GM18520 (cell line): Measurements from ENCODE around the gene ZNF641.
"Not testable (repeated sequence)": the region's sequence is repeated elsewhere in the genome, so short reads cannot be mapped to it uniquely, and the experiment has no call there.

Experiments
- ATAC-seq: cut with Tn5 transposase; IDR thresholded peaks from one replicate; pipeline ENCODE4 v1.9.1; 2021; ENCODE audit not compliant: unreplicated experiment

ZNF641 gene

DNA sequence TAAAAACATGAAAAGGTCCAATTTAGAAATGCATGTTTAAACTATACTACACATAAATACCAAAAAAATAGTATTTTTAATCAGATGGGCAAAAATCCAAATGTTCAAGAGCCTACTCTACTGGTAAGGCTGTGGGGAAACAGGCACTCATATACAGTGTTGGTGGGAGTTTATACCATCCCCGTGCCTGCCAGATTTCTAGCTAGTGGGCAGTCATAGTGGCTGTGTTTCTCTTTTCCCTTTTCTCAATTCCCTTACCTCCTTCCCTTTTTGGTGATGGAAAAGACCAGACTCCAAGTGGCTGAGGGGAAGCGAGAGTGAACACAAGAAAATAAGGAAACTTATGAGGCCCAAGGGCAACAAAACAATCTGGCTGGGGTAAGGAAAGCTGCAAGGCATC is 14.7 kb downstream of the ZNF641 start:
- ATAC-seq, result no peak

DNA sequence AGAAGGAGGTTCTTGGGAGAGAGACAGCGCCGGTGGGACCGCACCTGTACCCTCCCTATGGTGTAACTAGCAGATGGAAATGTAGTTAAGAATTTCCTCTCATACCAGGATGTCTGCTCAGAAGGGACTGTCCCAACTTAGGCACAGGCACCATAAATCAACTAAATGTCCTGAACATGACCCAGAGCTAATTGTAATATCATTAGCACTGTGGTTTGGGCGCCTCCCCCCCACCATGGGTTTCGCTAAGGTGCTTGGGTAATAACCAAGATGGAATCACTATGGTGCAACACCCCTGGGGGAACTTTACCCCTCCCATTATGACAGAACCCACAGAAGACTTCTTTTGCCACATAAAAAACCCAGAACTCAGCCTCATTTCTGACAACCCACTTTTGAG is 15.9 kb downstream of the ZNF641 start:
- ATAC-seq, result no peak

- ATAC-seq, result not testable (repeated sequence)
Measured at GRCh38 chr12:48333680-48334079, 17.0 kb downstream of the ZNF641 start.

- no peak for ATAC-seq
Measured at GRCh38 chr12:48331399-48331798, 19.3 kb downstream of the ZNF641 start.

DNA sequence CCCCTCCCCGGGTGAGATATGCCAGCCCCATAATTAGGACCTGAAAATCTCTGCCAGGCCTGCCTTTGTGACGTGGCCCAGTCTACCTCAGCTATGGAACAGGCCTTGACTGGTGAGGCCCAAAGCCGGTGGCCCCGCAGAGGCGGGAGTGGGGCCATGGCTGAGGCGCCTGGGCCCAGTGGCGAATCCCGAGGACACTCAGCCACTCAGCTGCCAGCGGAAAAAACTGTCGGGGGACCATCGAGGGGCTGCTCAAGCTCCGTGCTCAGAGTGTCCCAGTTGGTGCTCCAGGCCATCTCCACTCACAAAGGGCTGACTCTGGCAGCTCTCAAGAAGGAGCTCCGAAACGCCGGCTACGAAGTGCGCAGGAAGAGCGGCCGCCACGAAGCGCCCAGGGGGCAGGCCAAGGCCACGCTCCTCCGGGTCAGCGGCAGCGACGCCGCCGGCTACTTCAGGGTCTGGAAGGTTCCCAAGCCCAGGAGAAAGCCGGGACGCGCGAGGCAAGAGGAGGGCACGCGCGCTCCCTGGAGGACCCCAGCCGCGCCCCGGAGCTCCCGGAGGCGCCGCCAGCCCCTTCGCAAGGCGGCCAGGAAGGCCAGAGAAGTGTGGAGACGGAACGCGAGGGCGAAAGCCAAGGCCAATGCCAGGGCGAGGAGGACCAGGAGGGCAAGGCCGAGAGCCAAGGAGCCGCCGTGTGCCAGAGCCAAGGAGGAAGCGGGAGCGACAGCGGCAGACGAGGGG is 21.4 kb downstream of the ZNF641 start:
- no peak for ATAC-seq

DNA sequence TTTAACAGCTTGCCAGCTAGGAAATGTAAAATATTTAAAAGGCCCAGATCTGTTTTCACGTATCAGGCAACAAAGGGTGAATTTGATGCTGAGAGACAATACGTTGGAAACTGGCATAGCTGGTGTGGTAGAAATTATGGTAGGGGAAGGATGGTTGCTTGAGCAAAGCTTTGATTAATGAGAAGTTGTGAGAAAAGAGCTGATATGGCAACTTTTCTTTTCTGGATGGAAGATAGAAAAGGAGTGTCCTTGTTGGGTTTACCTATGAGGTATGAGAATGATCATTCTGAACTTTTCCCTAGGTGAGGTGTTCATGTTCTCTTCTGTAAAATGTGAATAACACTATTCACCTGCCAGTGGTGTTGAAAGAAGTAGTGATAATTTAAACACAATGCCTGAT is 34.2 kb downstream of the ZNF641 start:
- ATAC-seq, result no peak

GRCh38 chr12:48311313-48311712 is 39.4 kb downstream of the ZNF641 start:
- no peak for ATAC-seq

GRCh38 chr12:48307269-48307668 is 43.5 kb downstream of the ZNF641 start:
- ATAC-seq, result no peak

- ATAC-seq, result no peak
Measured at GRCh38 chr12:48305190-48305589, 45.5 kb downstream of the ZNF641 start.

DNA sequence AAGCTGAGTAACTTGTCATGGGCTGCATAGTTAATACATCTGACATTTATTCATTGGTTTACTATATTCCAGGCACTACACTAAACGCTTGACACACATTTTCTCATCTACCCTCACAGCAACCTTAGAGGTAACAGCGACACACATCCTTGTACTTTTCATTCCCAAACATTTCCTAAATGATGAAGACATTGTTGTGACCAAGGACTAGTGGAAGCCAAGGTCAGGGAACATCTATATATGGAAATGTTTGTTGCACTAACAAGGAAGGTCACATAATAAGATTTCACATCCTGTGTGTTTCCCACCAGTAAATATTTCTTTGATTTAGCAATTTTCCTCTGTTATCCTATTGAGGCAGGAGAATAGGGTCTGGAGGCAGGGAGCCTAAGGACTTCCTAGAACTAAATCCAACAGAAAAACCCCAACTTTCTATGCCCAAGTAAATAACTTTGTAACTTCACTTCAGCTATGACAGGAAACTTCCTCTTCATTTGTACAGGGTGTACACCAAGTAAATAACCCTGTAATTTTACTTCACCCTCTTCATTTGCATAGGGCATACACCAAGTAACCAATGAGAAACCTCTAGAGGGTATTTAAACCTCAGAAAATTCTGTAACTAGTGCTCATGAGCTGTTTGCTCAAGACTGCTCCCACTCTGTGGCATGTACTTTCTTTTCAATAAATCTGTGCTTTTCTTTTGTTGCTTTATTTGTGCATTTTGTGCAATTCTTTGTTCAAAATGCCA is 48.4 kb downstream of the ZNF641 start:
- no peak for ATAC-seq

DNA sequence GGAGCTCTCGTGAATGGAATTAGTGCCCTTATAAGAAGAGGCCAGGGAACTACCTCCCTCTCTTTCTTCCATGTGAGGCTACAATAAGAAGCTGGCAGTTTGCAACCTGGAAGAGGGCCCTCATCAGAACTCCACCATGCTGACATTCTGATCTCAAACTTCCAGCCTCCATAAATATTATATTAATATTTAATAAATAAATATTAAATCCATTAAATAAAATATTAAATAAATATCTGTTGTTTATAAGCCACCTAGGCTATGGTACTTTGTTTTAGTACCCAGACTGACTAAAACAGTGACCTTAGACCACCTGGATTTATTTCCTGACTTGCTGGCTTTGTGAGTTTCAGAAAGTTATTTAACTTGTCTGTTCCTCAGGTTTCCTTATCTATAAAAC is 49.9 kb downstream of the ZNF641 start:
- no peak for ATAC-seq

- no peak for ATAC-seq
Measured at GRCh38 chr12:48296586-48297282, 54.0 kb downstream of the ZNF641 start.

DNA sequence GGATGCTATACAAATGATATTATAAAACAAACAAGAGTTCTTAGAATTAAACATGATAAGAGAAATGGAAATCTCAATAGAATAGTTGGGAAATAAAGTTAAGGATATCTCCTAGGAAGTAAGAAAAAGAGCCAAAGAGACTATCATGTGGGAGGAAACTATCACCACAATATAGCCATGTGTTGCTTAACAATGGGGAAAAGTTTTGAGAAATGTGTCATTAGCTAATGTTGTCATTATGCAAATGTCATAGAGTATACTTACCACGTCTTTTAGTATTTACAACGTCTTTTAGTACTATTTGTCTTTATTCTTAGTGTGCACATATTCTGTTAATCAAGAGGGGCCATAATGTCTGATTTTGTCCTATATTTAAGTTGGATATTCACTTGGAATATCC is 58.7 kb downstream of the ZNF641 start:
- ATAC-seq, result no peak

- ATAC-seq, result no peak
Measured at GRCh38 chr12:48291511-48291910, 59.2 kb downstream of the ZNF641 start.

DNA sequence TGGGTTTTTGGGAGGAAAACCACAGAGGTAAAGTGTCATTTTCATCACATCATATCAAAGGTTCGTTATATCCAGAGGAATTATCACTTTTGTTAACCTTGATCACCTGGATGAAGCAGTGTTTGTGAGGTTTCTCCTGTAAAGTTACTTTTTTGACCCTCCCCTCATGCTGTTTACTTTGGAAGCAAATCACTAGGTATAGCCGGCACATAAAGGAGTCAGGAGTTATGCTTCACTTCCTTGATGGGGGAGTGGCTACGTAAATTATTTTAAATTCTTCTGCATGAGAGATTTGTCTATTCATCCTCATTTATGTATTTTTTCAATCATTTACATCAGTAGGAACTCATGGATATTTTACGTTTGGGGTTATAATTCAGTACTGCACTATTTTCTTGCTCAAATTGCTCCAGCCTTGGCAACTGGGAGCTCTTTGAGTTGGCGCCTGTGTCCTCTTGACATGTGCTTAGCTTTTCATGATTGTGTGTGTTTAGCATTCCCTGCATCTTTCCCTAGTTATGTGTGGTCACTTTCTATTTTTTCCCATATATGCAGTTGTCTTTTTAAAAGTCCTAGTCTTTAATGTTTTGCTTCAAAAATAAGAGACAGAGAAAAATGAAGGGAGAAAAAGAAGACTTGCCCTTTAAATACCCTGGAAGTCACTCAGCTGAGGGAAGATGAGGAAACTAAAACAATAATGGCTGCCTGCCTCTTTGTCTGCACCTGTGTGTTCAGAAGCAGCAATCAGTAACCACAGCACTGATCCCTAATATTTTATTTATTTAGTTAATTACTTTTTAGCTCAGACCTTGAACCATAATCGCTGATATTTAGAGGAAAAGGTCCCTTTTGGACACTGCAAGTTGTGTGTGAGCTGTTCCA is 62.1 kb downstream of the ZNF641 start:
- no peak for ATAC-seq
